ENCODE results near the gene PDXK. TPM values are rescaled to one million over a fixed set of nuclear protein-coding genes. Genes with fewer than 3 reads are reported as not detected.

The PDXK gene
- total RNA-seq, 2 donors from 2014 or later = 93.1 to 106 TPM

GRCh38 chr21:43786300-43786806, 67.4 kb downstream of the PDXK start:
- no peak overlapping the region for H3K4me3 Mint-ChIP-seq
- no peak for DNase-seq
- H3K27me3 Mint-ChIP-seq = no peaks in the 10 kb centered on the region
- no peaks in the 10 kb centered on the region for H3K36me3 Mint-ChIP-seq (ENCODE audit: low read depth)
- no peak overlapping the region for H3K27ac Mint-ChIP-seq
- H3K9me3 ChIP-seq (ENCODE audit: control insufficient read depth, low read length, poor library complexity, severe bottlenecking) = no peaks in the 10 kb centered on the region
- ATAC-seq = no peak
- peaks cover 7% of the 10 kb centered on the region for H3K4me1 Mint-ChIP-seq

- Mint-ChIP-seq H3K4me1 (peaks cover 7% of the 10 kb centered on the region), H3K36me3 (ENCODE audit: low read depth) (no peaks in the 10 kb centered on the region), H3K4me3 (no peak overlapping the region), H3K27ac (no peak overlapping the region), H3K27me3 (no peaks in the 10 kb centered on the region)
- DNase-seq (no peak), ATAC-seq (no peak)
- no peaks in the 10 kb centered on the region for H3K9me3 ChIP-seq (ENCODE audit: control insufficient read depth, low read length, poor library complexity, severe bottlenecking)
Observed at GRCh38 chr21:43786807-43787440, 68.0 kb downstream of the PDXK start.

- Mint-ChIP-seq H3K27ac (peak within 1 kb of the TSS; percentile 86), H3K4me1 (peaks cover 10% of the 10 kb centered on the region), H3K36me3 (ENCODE audit: low read depth) (no peaks in the 10 kb centered on the region), H3K4me3 (peak within 1 kb of the TSS; percentile 93), H3K27me3 (no peaks in the 10 kb centered on the region)
- no peaks in the 10 kb centered on the region for H3K9me3 ChIP-seq (ENCODE audit: control insufficient read depth, low read length, poor library complexity, severe bottlenecking)
- ATAC-seq = peak; percentile 95
- DNase-seq = peak; percentile 95 to 99 (median 98)
Observed at GRCh38 chr21:43789276-43790009, 70.5 kb downstream of the PDXK start, which contains the start of gene RRP1. RRP1 (plus strand) TSS chr21:43789577; CDS start chr21:43789630, 53 bp downstream.

- no peaks in the 10 kb centered on the region for H3K9me3 ChIP-seq (ENCODE audit: control insufficient read depth, low read length, poor library complexity, severe bottlenecking)
- Mint-ChIP-seq H3K27me3 (no peaks in the 10 kb centered on the region), H3K36me3 (ENCODE audit: low read depth) (no peaks in the 10 kb centered on the region), H3K4me1 (peaks cover 10% of the 10 kb centered on the region), H3K27ac (peak overlapping the region; percentile 86), H3K4me3 (peak overlapping the region; percentile 93)
- ATAC-seq (no peak), DNase-seq (no peak)
Observed at GRCh38 chr21:43790010-43790524, 71.1 kb downstream of the PDXK start.

GRCh38 chr21:43792406-43792805, 73.5 kb downstream of the PDXK start:
- ATAC-seq (no peak), DNase-seq (no peak)
- H3K9me3 ChIP-seq (ENCODE audit: control insufficient read depth, low read length, poor library complexity, severe bottlenecking) = no peaks in the 10 kb centered on the region
- Mint-ChIP-seq H3K27me3 (no peaks in the 10 kb centered on the region), H3K4me1 (peaks cover 10% of the 10 kb centered on the region), H3K4me3 (no peak overlapping the region), H3K27ac (peak overlapping the region; percentile 11), H3K36me3 (ENCODE audit: low read depth) (peaks cover 2% of the 10 kb centered on the region)

GRCh38 chr21:43793243-43793642, 74.3 kb downstream of the PDXK start:
- H3K36me3 Mint-ChIP-seq (ENCODE audit: low read depth) = peaks cover 4% of the 10 kb centered on the region
- H3K4me1 Mint-ChIP-seq = peaks cover 10% of the 10 kb centered on the region
- no peak overlapping the region for H3K27ac Mint-ChIP-seq
- H3K4me3 Mint-ChIP-seq = no peak overlapping the region
- no peak for DNase-seq
- no peak for ATAC-seq
- H3K27me3 Mint-ChIP-seq = no peaks in the 10 kb centered on the region
- no peaks in the 10 kb centered on the region for H3K9me3 ChIP-seq (ENCODE audit: control insufficient read depth, low read length, poor library complexity, severe bottlenecking)

GRCh38 chr21:43794311-43794710, 75.4 kb downstream of the PDXK start:
- Mint-ChIP-seq H3K36me3 (ENCODE audit: low read depth) (peaks cover 5% of the 10 kb centered on the region), H3K4me3 (no peak overlapping the region), H3K27me3 (no peaks in the 10 kb centered on the region), H3K27ac (no peak overlapping the region), H3K4me1 (peaks cover 11% of the 10 kb centered on the region)
- DNase-seq (no peak), ATAC-seq (no peak)
- H3K9me3 ChIP-seq (ENCODE audit: control insufficient read depth, low read length, poor library complexity, severe bottlenecking) = no peaks in the 10 kb centered on the region

- H3K27ac Mint-ChIP-seq = no peak overlapping the region
- ATAC-seq = no peak
- no peak overlapping the region for H3K4me3 Mint-ChIP-seq
Observed at GRCh38 chr21:43794857-43795256, 75.9 kb downstream of the PDXK start.

GRCh38 chr21:43797415-43797814, 78.5 kb downstream of the PDXK start:
- Mint-ChIP-seq H3K27ac (no peak overlapping the region), H3K36me3 (ENCODE audit: low read depth) (peaks cover 5% of the 10 kb centered on the region), H3K4me1 (peaks cover 4% of the 10 kb centered on the region), H3K27me3 (no peaks in the 10 kb centered on the region), H3K4me3 (no peak overlapping the region)
- no peak for ATAC-seq
- DNase-seq = no peak
- no peaks in the 10 kb centered on the region for H3K9me3 ChIP-seq (ENCODE audit: control insufficient read depth, low read length, poor library complexity, severe bottlenecking)

More at GRCh38 chr21:43794857-43795256, 75.9 kb downstream of the PDXK start:
- H3K9me3 ChIP-seq (ENCODE audit: control insufficient read depth, low read length, poor library complexity, severe bottlenecking) = no peaks in the 10 kb centered on the region
- DNase-seq = no peak
- H3K36me3 Mint-ChIP-seq (ENCODE audit: low read depth) = peaks cover 5% of the 10 kb centered on the region
- no peaks in the 10 kb centered on the region for H3K27me3 Mint-ChIP-seq
- H3K4me1 Mint-ChIP-seq = peaks cover 11% of the 10 kb centered on the region

- peaks cover 4% of the 10 kb centered on the region for H3K4me1 Mint-ChIP-seq
- no peaks in the 10 kb centered on the region for H3K27me3 Mint-ChIP-seq
- ATAC-seq = no peak
- H3K9me3 ChIP-seq (ENCODE audit: control insufficient read depth, low read length, poor library complexity, severe bottlenecking) = no peaks in the 10 kb centered on the region
- DNase-seq = no peak
- H3K36me3 Mint-ChIP-seq (ENCODE audit: low read depth) = peaks cover 5% of the 10 kb centered on the region
- H3K27ac Mint-ChIP-seq = no peak overlapping the region
- H3K4me3 Mint-ChIP-seq = no peak overlapping the region
Observed at GRCh38 chr21:43797925-43798715, 79.2 kb downstream of the PDXK start.

- Mint-ChIP-seq H3K4me1 (peaks cover 4% of the 10 kb centered on the region), H3K36me3 (ENCODE audit: low read depth) (peaks cover 5% of the 10 kb centered on the region), H3K4me3 (no peak overlapping the region), H3K27ac (peak overlapping the region; percentile 14), H3K27me3 (no peaks in the 10 kb centered on the region)
- no peak for DNase-seq
- H3K9me3 ChIP-seq (ENCODE audit: control insufficient read depth, low read length, poor library complexity, severe bottlenecking) = no peaks in the 10 kb centered on the region
- ATAC-seq = no peak
Observed at GRCh38 chr21:43799301-43799840, 80.4 kb downstream of the PDXK start.

GRCh38 chr21:43800124-43800523, 81.2 kb downstream of the PDXK start:
- peaks cover 4% of the 10 kb centered on the region for H3K36me3 Mint-ChIP-seq (ENCODE audit: low read depth)
- H3K4me3 Mint-ChIP-seq = no peak overlapping the region
- DNase-seq (no peak), ATAC-seq (no peak)
- peak overlapping the region; percentile 14 for H3K27ac Mint-ChIP-seq
- no peaks in the 10 kb centered on the region for H3K9me3 ChIP-seq (ENCODE audit: control insufficient read depth, low read length, poor library complexity, severe bottlenecking)
- H3K27me3 Mint-ChIP-seq = no peaks in the 10 kb centered on the region
- H3K4me1 Mint-ChIP-seq = peaks cover 4% of the 10 kb centered on the region

- Mint-ChIP-seq H3K27me3 (no peaks in the 10 kb centered on the region), H3K4me1 (peaks cover 4% of the 10 kb centered on the region), H3K27ac (peak overlapping the region; percentile 14), H3K36me3 (ENCODE audit: low read depth) (peaks cover 2% of the 10 kb centered on the region), H3K4me3 (no peak overlapping the region)
- no peaks in the 10 kb centered on the region for H3K9me3 ChIP-seq (ENCODE audit: control insufficient read depth, low read length, poor library complexity, severe bottlenecking)
- no peak for DNase-seq
- ATAC-seq = no peak
Observed at GRCh38 chr21:43800566-43800965, 81.6 kb downstream of the PDXK start.
